ENCODE measurements around the gene SRM.
"Not testable (repeated sequence)": the region's sequence is repeated elsewhere in the genome, so short reads cannot be mapped to it uniquely, and the experiment has no call there.

SRM gene

DNA sequence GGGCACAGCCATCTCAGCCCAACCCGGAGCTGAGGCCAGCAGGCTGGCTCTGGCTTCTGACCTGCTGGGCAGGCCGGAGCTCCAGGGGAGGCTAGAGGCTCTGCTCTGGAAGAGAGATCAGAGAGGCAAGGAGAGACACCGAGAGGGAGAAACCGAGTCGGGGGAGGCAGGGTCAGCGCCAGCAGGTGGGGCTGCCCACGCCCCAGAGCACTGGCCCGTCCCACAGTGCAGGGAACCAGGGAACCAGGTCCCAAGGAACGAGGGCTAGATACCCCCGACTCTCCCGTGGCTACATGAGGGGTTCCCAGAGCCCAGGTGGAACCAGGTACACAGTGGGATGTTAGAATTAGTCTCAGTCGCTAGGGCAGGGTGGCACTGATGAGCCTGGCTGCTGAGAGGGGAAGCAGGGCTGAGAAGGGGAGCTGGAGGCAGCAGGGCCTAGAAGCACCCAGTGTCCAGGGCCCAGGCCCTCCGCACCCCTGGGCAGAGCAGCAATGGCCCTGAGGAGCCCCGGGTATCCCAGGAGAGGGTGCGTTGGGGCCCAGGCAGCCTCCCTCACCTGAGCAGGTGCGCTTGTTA is 14.9 kb downstream of the SRM start:
- no peak for DNase-seq (ENCODE audit: low read depth)

DNA sequence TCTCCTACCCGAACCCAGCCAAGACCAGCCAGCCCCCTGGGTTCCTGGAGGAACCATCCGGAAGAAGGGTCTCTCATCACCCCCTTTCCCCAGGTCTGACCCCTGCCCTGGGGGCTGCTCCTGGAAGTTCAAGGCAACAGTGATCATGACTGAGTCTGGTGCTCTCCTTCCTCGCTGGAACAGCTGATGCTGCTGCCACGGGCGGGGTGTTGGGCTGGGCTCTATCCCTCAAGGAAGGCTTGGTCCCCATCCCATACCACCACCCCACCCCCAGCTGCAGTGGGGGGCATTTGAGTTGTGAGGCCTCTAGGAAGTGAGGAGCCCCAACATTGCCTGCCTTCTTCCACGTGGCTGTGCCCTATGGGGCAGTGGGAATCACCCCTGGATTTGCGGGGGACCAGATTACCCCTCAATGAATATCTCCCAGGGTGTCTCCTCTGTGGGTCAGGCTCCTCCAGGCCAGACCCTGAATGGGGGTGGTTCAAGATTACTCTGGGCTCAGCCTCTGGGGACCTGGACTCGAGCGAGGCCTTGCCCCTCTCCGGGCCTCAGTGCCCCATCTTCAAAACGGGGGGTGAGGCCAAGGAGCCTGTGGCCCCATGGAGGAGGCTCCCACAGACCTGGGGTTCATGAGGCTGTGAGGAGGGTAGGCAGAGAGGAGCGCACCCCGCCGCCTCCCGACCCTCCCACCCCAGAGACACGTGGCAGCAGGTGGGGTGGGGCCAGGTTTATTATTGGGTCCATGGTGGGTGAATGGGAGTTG is 15.6 kb downstream of the SRM start:
- DNase-seq (ENCODE audit: low read depth): no peak

DNA sequence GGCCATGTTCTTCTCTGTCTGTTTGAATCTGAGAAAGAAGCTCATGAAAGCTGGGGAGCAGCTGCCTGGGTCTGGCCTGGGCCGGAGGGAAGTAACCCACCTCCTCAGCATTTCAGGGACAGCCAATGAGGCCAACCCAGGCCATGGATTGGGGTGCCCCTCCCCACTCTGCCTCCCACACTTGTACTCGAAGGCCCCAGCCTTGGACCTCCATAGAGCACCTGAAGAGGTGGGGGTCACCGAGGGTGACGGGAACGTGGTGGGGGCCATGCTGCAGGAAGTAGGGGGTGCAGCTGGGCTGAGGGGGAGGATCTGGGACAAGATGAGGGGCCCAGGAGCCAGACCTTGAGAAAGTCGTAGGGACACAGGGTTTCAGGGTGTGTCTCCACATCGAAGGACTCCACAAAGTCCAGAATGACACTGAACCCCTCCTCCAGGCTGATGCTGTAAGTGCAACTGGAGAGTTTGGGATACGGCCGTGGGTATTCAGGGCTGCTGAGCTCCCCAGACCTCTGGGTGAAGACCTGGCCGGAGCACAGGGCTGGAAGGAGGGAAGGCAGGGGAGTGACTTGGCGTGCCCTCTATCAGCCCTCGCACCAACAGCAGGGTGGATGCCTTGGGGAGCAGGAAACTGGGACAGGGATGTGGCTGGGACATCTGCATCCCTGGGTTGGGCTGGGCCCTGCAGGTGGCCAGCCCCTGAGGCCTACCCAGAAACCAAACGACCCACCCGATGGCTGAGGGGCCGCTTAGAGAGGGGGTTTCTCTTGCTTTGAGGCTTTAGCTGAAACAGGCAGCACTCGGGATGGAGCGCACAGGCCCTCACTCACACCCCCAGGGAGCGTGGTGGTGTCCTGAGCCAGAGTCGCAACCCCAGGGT is 16.6 kb downstream of the SRM start:
- no peak for DNase-seq (ENCODE audit: low read depth)

DNA sequence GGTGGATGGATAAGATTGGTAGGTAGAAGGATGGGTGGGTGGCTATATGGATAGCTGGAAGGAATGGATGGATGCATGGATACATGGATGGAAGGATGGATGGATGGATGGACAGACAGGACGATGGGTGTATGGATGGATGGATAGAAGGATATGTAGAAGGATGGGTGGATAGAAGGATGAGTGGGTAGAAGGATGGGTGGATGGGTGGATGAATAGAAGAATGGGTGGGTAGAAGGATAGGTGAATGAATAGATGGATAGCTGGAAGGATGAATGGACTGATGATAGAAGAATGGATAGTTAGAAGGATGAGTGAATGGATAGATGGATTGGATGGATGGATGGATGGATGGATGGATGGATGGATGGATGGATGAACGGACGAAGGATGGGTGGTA is 17.8 kb downstream of the SRM start:
- DNase-seq (ENCODE audit: low read depth): no peak

DNA sequence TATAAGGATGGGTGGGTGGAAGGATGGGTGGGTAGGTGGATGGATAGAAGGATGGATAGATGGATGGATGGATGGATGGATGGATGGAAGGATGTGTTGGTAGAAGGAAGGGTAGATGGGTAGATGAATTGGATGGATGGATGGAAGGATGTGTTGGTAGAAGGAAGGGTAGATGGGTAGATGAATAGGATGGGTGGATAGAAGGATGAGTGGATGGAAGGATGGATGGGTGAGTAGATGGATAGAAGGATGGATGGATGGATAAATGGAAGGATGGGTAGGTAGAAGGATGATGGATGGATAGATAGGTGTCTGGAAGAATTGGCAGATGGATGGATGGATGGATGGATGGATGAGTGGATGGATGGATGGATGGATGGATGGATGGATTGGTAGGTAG is 18.8 kb downstream of the SRM start:
- no peak for DNase-seq (ENCODE audit: low read depth)

DNA sequence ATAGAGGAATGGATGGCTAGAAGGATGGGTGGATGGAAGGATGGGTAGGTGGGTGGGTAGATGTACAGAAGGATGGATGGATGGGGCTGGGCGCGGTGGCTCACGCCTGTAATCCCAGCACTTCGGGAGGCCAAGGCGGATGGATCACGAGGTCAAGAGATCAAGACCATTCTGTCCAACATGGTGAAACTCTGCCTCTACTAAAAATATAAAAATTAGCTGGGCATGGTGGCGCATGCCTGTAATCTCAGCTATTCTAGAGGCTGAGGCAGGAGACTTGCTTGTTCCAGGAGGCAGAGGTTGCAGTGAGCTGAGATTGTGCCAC is 19.8 kb downstream of the SRM start:
- DNase-seq (ENCODE audit: low read depth): not testable (repeated sequence)

DNA sequence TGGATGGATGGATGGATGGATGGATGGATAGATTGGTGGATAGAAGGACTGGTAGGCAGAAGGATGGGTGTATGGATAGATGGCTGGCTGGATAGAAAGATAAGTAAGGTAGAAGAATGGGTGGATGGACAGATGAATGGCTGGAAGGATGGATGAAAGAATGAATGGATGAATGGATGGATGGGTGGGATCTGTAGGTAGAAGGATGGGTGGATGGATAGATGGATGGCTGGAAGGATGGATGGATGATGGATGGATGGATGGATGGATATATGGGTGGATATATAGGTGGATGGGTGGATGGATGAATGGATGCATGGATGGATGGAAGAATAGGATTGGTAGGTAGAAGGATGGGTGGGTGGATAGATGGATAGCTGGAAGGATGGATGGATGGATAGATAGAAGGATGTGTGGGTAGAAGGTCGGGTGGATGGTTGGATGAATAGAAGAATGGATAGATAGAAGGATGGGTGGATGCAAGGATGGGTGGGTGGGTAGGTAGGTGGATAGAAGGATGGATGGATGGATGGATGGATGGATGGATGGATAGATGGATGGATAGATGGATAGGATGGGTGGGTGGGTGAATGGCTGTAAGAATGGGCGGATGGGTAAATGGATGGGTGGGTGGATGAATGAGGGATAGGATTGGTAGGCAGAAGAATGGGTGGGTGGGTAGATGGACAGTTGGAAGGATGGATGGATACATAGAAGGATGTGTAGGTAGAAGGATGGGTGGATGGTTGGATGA is 20.3 kb downstream of the SRM start:
- no peak for DNase-seq (ENCODE audit: low read depth)

DNA sequence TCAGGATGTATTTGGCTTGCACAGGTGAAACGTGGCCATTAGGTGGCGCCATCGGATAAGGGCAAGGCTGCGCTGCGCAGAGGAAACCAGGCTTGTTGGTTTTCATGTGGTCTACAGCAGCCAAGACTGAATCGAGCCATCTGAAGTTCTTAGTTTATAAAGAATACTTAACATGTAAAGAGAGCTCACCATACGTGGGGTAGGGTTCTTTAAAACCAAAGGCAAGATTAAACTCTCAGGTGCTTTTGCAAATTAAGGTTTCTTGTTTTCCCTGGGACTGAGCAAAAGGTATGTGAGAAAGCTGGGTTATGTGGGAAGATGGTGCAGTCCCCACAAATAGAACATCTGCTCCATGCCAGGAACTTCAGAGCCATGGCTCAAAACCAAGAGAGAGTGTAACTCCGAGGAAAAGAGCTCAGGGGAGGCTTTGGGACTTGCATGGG is 22.1 kb downstream of the SRM start:
- peak; percentile 77 for DNase-seq (ENCODE audit: low read depth)

DNA sequence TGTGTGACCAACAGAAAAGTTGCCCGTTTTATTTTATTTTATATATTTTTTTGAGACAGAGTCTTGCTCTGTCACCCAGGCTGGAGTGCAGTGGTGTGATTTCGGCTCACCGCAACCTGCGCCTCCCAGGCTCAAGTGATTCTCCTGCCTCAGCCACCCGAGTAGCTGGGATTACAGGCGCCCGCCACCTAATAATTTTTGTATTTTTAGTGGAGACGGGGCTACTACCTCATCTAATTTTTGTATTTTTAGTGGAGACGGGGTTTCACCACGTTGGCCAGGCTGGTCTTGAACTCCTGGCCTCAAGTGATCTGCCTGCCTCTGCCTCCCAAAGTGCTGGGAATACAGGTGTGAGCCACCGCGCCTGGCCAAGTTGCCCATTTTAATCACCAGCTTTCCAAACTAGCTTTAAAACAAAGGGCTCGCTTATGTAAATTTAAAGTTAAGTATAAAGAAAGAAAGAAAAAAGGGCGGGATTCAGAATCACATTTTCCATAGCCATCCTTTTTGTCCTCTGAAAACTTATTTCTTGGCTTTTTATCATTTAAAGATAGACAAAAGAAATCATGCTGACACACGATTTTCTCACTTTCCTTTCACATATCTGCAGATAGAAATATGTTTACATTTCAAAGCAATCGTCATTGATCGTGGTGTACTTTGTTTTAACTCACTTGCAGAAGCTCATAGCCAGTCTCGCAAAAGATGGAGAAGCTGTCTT is 22.6 kb downstream of the SRM start:
- DNase-seq (ENCODE audit: low read depth): not testable (repeated sequence)

DNA sequence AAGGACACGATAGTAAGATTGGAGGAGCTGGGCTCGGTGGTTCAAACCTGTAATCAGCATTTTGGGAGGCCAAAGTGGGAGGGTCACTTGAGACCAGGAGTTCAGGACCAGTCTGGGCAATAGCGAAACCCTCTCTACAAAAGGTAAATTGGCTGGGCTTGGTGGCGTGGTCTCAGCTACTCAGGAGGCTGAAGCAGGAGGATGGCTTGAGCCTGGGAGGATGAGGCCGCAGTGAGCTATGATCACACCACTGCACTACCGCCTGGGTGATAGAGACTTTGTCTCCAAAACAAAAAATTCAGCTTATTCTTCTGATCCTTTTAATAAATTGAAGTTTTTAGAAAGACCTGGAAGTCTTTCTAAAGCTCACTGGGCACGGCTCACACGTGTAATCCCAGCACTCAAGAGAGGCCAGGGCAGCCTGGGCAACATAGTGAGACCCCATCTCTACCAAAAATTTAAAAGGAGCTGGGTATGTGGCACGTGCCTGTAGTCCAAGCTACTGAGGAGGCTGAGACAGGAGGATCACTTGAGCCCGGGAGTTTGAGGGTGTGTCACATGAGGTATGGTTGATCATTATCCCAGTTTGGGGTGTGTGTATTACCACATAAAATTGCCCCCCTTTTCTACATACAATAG is 28.1 kb downstream of the SRM start:
- DNase-seq (ENCODE audit: low read depth): no peak

DNA sequence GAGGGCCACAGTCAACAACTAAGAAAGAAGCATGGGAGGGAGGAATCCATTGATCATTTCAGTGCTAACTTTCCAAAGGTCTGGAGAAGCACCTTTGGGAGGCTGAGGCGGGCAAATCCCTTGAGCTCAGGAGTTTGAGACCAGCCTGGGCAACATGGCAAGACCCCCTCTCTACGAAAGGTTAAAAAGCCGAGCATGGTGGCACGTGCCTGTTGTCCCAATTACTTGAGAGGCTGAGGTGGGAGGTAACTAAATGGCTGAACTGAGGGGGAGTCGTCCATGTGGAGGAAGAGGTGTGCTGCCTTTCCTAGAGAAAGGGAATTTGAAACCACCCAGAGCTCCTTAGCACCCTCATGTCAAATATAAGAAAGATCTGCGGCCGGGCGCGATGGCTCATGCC is 29.0 kb downstream of the SRM start:
- no peak for DNase-seq (ENCODE audit: low read depth)

DNA sequence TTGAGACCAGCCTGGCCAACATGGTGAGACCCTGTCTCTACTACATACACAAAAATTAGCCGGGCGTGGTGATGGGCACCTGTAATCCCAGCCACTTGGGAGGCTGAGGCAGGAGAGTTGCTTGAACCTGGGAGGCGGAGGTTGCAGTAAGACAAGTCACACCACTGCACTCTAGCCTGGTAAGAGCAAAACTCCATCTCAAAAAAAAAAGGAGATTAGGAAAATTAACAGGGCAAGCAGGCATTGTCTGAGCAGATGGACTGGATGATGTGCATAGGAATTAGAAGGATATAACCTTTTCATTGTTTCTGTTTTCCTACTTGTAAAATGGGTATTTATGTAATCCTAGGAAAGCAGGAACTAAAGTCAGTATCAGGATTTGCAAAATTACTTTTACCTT is 31.8 kb downstream of the SRM start:
- DNase-seq (ENCODE audit: low read depth): no peak

DNA sequence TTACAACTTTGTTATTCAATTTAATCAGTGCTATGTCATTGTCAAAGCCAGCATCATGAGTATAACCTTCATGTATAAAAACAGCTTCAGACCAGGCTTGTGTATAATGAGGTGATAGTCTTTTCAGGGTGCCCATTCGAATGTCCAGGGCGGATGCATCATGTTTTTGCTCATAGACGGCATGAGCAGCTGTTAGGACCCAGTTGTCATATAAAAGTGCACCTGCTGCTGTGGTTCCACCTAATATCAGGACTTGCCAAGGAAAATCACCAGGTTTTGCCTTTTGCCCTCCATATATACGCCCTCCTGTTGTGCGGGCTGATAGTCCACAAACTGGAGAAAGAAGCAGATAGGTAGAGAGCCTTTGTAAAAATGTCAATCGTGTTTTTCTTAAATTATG is 32.5 kb downstream of the SRM start:
- DNase-seq (ENCODE audit: low read depth): no peak

DNA sequence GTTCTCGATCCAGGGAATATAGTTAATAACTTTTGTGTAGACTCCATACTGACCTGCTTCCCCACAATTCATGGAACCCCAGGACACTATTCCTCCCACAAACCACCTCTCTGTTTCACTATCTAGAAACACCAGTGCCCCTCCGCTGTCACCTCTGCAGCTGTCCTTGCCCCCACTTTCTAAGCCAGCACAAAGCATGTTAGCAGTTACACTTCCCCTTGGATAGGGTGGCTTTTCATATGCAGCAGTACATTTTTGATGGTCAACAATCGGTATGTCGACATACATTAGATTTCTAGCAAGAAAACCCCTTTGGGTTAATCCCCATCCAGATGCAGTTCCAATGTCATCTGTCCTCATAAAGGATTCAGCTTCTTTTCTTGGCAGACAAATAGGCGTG is 32.9 kb downstream of the SRM start:
- no peak for DNase-seq (ENCODE audit: low read depth)

DNA sequence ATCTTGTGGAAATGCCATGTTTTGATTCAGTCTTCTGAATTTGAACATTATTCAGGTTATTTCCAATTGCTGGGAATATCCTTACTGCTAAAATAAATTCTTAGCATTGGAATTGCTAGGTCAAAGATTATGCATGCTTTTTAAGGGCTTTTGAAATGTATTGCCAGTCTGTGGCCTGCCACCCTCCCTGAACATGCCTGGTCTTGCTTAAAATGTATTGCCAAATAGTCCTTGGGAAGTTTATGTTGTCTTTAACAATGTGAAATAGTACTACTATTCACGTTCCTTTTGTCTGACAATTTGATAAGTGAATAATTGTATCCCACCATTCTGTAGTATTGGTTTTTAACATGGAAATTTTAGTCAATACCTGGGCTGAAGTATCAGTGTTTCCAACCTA is 33.8 kb downstream of the SRM start:
- DNase-seq (ENCODE audit: low read depth): no peak

DNA sequence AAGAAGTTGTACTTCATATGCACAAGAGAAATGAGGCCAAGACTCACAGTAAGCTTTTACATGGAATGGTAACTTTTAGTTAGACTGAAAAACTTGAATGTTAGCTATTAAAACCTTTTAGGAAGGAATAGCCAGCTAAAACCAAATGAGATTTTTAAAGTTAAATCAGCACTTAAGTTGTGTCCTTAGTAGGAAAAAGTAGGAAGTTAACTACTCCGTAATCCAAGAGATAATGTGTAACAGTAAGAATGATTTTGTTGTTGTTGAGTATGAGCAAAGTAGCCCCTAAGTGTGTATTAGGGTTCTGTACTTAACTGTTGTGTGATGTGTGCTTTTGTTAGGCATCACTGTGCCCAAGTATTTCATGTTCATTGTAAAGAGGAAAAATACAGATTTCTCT is 34.2 kb downstream of the SRM start:
- DNase-seq (ENCODE audit: low read depth): no peak

DNA sequence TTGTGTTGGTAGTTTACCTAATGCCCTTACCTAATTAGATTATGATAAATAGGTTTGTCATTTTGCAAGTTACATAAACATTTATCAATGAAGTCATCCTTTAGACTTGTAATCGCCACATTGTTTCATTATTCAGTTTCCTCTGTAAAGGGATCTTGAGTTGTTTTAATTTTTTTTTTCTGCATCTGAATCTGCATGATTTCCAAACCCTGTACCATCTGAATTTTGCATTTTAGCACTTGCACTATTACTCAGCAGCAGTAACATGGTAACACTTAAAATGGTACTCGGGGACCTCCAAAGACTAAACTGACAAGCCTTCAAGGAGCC is 35.0 kb downstream of the SRM start:
- DNase-seq (ENCODE audit: low read depth): no peak

DNA sequence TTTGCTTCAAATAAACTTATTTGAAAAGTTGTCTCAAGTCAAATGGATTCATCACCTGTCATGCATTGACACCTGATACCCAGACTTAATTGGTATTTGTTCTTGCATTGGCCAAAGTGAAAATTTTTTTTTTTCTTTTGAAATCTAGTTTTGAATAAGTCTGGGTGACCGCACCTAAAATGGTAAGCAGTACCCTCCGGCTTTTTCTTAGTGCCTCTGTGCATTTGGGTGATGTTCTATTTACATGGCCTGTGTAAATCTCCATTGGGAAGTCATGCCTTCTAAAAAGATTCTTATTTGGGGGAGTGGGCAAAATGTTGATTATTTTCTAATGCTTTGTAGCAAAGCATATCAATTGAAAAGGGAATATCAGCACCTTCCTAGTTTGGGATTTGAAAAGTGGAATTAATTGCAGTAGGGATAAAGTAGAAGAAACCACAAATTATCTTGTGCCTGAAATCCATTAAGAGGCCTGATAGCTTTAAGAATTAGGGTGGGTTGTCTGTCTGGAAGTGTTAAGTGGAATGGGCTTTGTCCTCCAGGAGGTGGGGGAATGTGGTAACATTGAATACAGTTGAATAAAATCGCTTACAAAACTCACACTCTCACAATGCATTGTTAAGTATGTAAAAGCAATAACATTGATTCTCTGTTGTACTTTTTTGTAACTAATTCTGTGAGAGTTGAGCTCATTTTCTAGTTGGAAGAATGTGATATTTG is 35.5 kb downstream of the SRM start:
- DNase-seq (ENCODE audit: low read depth): no peak

DNA sequence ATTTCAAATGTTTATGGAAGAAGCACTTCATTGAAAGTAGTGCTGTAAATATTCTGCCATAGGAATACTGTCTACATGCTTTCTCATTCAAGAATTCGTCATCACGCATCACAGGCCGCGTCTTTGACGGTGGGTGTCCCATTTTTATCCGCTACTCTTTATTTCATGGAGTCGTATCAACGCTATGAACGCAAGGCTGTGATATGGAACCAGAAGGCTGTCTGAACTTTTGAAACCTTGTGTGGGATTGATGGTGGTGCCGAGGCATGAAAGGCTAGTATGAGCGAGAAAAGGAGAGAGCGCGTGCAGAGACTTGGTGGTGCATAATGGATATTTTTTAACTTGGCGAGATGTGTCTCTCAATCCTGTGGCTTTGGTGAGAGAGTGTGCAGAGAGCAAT is 36.6 kb downstream of the SRM start:
- DNase-seq (ENCODE audit: low read depth): no peak

DNA sequence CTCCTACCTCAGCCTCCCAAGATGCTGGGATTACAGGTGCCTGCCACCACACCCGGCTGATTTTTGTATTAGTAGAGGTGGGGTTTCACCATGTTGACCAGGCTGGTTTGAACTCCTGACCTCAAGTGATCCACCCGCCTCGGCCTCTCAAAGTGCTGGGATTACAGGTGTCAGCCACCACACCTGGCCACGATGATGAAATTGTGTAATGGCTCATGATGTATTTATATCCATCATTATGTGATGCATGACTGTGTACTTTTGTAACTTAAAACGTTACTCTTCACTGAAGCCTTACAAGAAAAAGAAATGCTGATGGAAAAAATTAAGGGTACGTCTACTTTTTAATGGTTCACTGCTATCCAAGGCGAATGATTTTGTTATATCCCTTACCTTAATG is 39.8 kb downstream of the SRM start:
- no peak for DNase-seq (ENCODE audit: low read depth)

DNA sequence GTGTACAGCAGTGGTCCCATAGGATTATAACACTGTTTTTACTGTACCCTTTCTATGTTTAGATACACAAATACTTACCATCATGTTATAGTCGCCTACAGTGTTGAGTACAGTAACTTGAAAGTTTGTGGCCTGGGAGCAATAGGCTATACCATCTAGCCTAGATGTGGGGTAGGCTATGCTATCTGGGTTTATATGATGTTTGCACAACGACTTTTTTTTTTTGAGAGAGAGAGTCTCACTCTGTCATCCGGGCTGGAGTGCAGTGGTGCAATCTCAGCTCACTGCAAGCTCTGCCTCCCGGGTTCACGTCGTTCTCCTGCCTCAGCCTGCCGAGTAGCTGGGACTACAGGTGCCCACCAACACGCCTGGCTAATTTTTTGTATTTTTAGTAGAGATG is 40.5 kb downstream of the SRM start:
- not testable (repeated sequence) for DNase-seq (ENCODE audit: low read depth)

Data from activated T-cell treated with anti-CD3 and anti-CD28 coated beads for 48 hours (primary cell).